K562 (cell line): ENCODE measurements around the gene NAPEPLD. TPM values are rescaled to one million over a fixed set of nuclear protein-coding genes. Genes with fewer than 3 reads are reported as not detected.

Source experiments
- HDAC8 ChIP-seq: fragments of 450-650 bp; IDR thresholded peaks from 2 replicates; pipeline ENCODE4 v1.6.1; 2016; ENCODE audit warnings: mild to moderate bottlenecking, missing genetic modification characterization, moderate library complexity, missing compliant biosample characterization
- MAFG ChIP-seq: fragments of 450-650 bp; conservative IDR thresholded peaks from 2 replicates; pipeline ENCODE4 v1.6.1; 2016; ENCODE audit warnings: missing genetic modification characterization, missing compliant biosample characterization
- NRF1 ChIP-seq, 2 experiments: fragments of 450-650 bp; IDR thresholded peaks in 1 of 2; conservative IDR thresholded peaks in 1 of 2; 2 replicates each; pipeline ENCODE4 v1.6.1; 2014; ENCODE audit warnings: mild to moderate bottlenecking in 2 of 2
- POLR3G ChIP-seq: IDR thresholded peaks from 2 replicates; pipeline ENCODE4 v1.6.1; 2011; ENCODE audit not compliant: insufficient read length, insufficient replicate concordance; ENCODE audit errors: extremely low read depth
- RFX7 ChIP-seq: fragments of 250-450 bp; sonication (Bioruptor Pico); IDR thresholded peaks from 2 replicates; pipeline ENCODE4 v1.5.1; 2021; ENCODE audit warnings: mild to moderate bottlenecking
- SREBF2 ChIP-seq: sonication (generic); formaldehyde crosslinking; IDR thresholded peaks from 2 replicates; pipeline ENCODE4 v1.4.0; 2020; ENCODE audit warnings: mild to moderate bottlenecking, missing genetic modification reagents
- SRF ChIP-seq, 2 experiments: fragments of 250-450, 450-650 bp in 1 of 2; sonication (Bioruptor Pico) in 1 of 2; sonication (generic) in 1 of 2; formaldehyde crosslinking; IDR thresholded peaks; 2 replicates each; pipeline versions ENCODE4 v1.5.0 to v1.5.1; 2020 to 2022; ENCODE audit warnings: mild to moderate bottlenecking in 1 of 2, missing genetic modification reagents in 1 of 2
- WHSC1 ChIP-seq: IDR thresholded peaks from one replicate; pipeline ENCODE4 v1.6.1; 2012; ENCODE audit warnings: low read length, control low read depth, inconsistent platforms
- polyA plus RNA-seq, 8 experiments: library from polyadenylated mRNA; depleted of rRNA in 4 of 8; stranded (reverse) in 5 of 8; unstranded in 3 of 8; fragments of >200 nt; fragmentation: Nextera tagmentation in 2 of 8; fragmentation: Illumina TruSeq in 1 of 8; extraction: Ambion mirVana in 2 of 8; extraction: Trizol in 1 of 8; gene quantifications; 2 replicates each; pipeline versions ENCODE4 v1.2.1 to v1.2.3, GENCODE V29; 2011 to 2014; ENCODE audit warnings: inconsistent platforms in 1 of 8, missing spikeins in 1 of 8
- total RNA-seq, 7 experiments: library from RNA; depleted of rRNA in 6 of 7; stranded (reverse); fragments of >200 nt in 6 of 7; fragmentation: Illumina TruSeq in 2 of 7; extraction: Trizol in 2 of 7; gene quantifications; 2 replicates each; pipeline versions ENCODE4 v1.2.1 to v1.2.3, GENCODE V29; 2011 to 2021; ENCODE audit warnings: low replicate concordance in 1 of 7
- TF ChIP-seq, protein P1 (sequence below): fragments of 200-600 bp; sonication (generic); IDR thresholded peaks from one replicate; pipeline ENCODE4 v1.6.1; 2012; ENCODE audit warnings: mild to moderate bottlenecking, low read depth, low read length, inconsistent platforms
- TF ChIP-seq, protein P2 (sequence below): IDR thresholded peaks from 3 replicates; pipeline ENCODE4 v1.6.1; 2011; ENCODE audit warnings: borderline replicate concordance, mild to moderate bottlenecking, moderate library complexity; ENCODE audit not compliant: insufficient read length; ENCODE audit errors: extremely low read depth
- TF ChIP-seq, protein P3 (sequence below): sonication (generic); formaldehyde crosslinking; IDR thresholded peaks from 2 replicates; pipeline ENCODE4 v1.8.0; 2022; ENCODE audit warnings: missing genetic modification reagents, mild to moderate bottlenecking, moderate library complexity, borderline replicate concordance

NAPEPLD gene
- total and polyA plus RNA-seq, 9 of the 15 experiments (the other 6 are each of a cell fraction or from before 2014, with no cell fraction given) = 3.2 to 11.0 (median 7.5) TPM

DNA sequence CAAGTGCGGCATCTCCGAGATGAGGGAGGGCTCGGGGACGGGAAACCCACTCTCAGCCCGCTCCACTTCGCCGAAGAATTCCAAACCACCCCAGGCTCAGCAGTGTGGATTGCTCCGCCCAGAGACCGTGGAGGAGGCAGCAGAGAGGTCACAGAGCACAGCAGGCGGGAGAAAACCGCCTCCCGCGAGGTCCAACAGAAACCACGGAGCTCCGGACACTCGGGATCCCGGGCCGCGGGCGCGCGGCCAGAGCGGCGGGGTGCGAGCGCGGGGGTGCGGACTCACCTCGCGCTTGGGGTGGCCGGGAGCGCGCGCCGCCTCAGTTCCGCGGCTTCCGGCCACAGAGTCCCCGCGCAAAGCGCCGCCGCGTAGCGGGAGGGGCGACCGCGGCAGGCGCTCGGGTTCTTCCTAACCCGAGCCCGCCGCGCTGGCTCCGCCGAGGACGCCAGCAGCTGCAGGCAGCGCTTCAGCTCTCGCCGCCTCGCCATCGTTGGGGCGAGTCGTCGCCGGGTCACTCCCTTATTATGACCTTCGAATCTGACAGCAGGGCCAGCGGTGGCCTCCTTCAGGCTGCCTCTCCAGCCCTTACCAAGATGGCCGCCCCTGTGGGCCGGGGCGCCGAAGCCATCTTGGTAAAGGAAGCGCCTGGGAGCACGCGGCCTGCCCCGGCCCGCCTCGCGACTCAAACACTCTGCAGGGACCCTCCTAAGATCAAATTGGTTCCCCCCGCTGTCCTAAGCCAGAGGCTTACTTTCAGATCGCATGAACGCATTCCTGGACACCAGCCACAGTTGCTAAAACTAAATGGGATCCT, at the start of gene NAPEPLD (continued):
- TF ChIP-seq SREBF2 (CRISPR knock-in tag) (no peak), HDAC8 (peak; percentile 94), POLR3G (no peak), SRF (CRISPR knock-in tag; IDR thresholded peaks at IDR 0.05) (peak in 1 of 2 experiments; percentile 59; a peak in 1 of 4 replicates), MAFG (no peak), WHSC1 (no peak), NRF1 (conservative IDR thresholded peaks at IDR 0.05 in 1 of 2, IDR thresholded peaks at IDR 0.05 in 1 of 2) (peak; percentile 77 to 80), RFX7 (CRISPR knock-in tag) (no peak; the same call in 1 of the 2 replicates)
- TF ChIP-seq, protein P1, sequence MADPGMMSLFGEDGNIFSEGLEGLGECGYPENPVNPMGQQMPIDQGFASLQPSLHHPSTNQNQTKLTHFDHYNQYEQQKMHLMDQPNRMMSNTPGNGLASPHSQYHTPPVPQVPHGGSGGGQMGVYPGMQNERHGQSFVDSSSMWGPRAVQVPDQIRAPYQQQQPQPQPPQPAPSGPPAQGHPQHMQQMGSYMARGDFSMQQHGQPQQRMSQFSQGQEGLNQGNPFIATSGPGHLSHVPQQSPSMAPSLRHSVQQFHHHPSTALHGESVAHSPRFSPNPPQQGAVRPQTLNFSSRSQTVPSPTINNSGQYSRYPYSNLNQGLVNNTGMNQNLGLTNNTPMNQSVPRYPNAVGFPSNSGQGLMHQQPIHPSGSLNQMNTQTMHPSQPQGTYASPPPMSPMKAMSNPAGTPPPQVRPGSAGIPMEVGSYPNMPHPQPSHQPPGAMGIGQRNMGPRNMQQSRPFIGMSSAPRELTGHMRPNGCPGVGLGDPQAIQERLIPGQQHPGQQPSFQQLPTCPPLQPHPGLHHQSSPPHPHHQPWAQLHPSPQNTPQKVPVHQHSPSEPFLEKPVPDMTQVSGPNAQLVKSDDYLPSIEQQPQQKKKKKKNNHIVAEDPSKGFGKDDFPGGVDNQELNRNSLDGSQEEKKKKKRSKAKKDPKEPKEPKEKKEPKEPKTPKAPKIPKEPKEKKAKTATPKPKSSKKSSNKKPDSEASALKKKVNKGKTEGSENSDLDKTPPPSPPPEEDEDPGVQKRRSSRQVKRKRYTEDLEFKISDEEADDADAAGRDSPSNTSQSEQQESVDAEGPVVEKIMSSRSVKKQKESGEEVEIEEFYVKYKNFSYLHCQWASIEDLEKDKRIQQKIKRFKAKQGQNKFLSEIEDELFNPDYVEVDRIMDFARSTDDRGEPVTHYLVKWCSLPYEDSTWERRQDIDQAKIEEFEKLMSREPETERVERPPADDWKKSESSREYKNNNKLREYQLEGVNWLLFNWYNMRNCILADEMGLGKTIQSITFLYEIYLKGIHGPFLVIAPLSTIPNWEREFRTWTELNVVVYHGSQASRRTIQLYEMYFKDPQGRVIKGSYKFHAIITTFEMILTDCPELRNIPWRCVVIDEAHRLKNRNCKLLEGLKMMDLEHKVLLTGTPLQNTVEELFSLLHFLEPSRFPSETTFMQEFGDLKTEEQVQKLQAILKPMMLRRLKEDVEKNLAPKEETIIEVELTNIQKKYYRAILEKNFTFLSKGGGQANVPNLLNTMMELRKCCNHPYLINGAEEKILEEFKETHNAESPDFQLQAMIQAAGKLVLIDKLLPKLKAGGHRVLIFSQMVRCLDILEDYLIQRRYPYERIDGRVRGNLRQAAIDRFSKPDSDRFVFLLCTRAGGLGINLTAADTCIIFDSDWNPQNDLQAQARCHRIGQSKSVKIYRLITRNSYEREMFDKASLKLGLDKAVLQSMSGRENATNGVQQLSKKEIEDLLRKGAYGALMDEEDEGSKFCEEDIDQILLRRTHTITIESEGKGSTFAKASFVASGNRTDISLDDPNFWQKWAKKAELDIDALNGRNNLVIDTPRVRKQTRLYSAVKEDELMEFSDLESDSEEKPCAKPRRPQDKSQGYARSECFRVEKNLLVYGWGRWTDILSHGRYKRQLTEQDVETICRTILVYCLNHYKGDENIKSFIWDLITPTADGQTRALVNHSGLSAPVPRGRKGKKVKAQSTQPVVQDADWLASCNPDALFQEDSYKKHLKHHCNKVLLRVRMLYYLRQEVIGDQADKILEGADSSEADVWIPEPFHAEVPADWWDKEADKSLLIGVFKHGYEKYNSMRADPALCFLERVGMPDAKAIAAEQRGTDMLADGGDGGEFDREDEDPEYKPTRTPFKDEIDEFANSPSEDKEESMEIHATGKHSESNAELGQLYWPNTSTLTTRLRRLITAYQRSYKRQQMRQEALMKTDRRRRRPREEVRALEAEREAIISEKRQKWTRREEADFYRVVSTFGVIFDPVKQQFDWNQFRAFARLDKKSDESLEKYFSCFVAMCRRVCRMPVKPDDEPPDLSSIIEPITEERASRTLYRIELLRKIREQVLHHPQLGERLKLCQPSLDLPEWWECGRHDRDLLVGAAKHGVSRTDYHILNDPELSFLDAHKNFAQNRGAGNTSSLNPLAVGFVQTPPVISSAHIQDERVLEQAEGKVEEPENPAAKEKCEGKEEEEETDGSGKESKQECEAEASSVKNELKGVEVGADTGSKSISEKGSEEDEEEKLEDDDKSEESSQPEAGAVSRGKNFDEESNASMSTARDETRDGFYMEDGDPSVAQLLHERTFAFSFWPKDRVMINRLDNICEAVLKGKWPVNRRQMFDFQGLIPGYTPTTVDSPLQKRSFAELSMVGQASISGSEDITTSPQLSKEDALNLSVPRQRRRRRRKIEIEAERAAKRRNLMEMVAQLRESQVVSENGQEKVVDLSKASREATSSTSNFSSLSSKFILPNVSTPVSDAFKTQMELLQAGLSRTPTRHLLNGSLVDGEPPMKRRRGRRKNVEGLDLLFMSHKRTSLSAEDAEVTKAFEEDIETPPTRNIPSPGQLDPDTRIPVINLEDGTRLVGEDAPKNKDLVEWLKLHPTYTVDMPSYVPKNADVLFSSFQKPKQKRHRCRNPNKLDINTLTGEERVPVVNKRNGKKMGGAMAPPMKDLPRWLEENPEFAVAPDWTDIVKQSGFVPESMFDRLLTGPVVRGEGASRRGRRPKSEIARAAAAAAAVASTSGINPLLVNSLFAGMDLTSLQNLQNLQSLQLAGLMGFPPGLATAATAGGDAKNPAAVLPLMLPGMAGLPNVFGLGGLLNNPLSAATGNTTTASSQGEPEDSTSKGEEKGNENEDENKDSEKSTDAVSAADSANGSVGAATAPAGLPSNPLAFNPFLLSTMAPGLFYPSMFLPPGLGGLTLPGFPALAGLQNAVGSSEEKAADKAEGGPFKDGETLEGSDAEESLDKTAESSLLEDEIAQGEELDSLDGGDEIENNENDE = no peak
- TF ChIP-seq, protein P2, sequence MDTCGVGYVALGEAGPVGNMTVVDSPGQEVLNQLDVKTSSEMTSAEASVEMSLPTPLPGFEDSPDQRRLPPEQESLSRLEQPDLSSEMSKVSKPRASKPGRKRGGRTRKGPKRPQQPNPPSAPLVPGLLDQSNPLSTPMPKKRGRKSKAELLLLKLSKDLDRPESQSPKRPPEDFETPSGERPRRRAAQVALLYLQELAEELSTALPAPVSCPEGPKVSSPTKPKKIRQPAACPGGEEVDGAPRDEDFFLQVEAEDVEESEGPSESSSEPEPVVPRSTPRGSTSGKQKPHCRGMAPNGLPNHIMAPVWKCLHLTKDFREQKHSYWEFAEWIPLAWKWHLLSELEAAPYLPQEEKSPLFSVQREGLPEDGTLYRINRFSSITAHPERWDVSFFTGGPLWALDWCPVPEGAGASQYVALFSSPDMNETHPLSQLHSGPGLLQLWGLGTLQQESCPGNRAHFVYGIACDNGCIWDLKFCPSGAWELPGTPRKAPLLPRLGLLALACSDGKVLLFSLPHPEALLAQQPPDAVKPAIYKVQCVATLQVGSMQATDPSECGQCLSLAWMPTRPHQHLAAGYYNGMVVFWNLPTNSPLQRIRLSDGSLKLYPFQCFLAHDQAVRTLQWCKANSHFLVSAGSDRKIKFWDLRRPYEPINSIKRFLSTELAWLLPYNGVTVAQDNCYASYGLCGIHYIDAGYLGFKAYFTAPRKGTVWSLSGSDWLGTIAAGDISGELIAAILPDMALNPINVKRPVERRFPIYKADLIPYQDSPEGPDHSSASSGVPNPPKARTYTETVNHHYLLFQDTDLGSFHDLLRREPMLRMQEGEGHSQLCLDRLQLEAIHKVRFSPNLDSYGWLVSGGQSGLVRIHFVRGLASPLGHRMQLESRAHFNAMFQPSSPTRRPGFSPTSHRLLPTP = no peak
- TF ChIP-seq, protein P3, sequence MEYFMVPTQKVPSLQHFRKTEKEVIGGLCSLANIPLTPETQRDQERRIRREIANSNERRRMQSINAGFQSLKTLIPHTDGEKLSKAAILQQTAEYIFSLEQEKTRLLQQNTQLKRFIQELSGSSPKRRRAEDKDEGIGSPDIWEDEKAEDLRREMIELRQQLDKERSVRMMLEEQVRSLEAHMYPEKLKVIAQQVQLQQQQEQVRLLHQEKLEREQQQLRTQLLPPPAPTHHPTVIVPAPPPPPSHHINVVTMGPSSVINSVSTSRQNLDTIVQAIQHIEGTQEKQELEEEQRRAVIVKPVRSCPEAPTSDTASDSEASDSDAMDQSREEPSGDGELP = peak; percentile 69; the same call in 1 of the 2 replicates
